Suprapubic skin (tissue), 4 donors: ENCODE data around the gene HSPA8. TPM values are rescaled to one million over a fixed set of nuclear protein-coding genes. Genes with fewer than 3 reads are reported as not detected.

Experiments
- DNase-seq, 2 donors: peaks; one replicate each; pipeline ENCODE4 v3.0.0-alpha.2; 2019; ENCODE audit warnings: low spot score in 2 of 2
- H3K27ac ChIP-seq: fragments of 200-600 bp; sonication (generic); one replicate; pipeline ENCODE4 v1.5.1; 2019
- H3K27me3 ChIP-seq: fragments of 200-600 bp; sonication (generic); one replicate; pipeline ENCODE4 v1.5.1; 2019
- H3K36me3 ChIP-seq: fragments of 200-600 bp; sonication (generic); one replicate; pipeline ENCODE4 v1.5.1; 2019
- H3K4me1 ChIP-seq: fragments of 200-600 bp; sonication (generic); one replicate; pipeline ENCODE4 v1.5.1; 2019
- H3K4me3 ChIP-seq: fragments of 200-600 bp; sonication (generic); one replicate; pipeline ENCODE4 v1.5.1; 2019; ENCODE audit warnings: mild to moderate bottlenecking
- H3K9me3 ChIP-seq: fragments of 200-600 bp; sonication (generic); one replicate; pipeline ENCODE4 v1.5.1; 2019
- CTCF ChIP-seq, 2 donors: fragments of 200-600 bp in 1 of 2; fragments of 450-650 bp in 1 of 2; sonication (generic) in 1 of 2; IDR thresholded peaks; one replicate each; pipeline ENCODE4 v1.5.1; 2016 to 2019; ENCODE audit warnings: antibody characterized with exemption in 2 of 2, mild to moderate bottlenecking in 1 of 2, moderate library complexity in 1 of 2
- EP300 ChIP-seq: sonication (generic); formaldehyde crosslinking; IDR thresholded peaks from one replicate; pipeline ENCODE4 v1.6.1; 2017; ENCODE audit warnings: antibody characterized with exemption
- POLR2A ChIP-seq, 2 donors: fragments of 450-650 bp; IDR thresholded peaks; one replicate each; pipeline ENCODE4 v1.6.1; 2017; ENCODE audit warnings: antibody characterized with exemption in 2 of 2, mild to moderate bottlenecking in 2 of 2, moderate library complexity in 2 of 2
- POLR2AphosphoS5 ChIP-seq, 3 donors: sonication (generic); formaldehyde crosslinking; IDR thresholded peaks; one replicate each; pipeline ENCODE4 v1.6.1; 2017; ENCODE audit warnings: antibody characterized with exemption in 3 of 3
- WGBS: methylation state at CpG from one replicate; pipeline ENCODE4 v1.1.5; 2018; 5-methylcytosine and 5-hydroxymethylcytosine counted together
- total RNA-seq, 4 donors: library from RNA; depleted of rRNA; stranded (reverse); fragments of >200 nt; gene quantifications; one replicate each; pipeline ENCODE4 v1.1.0, GENCODE V29; 2016

HSPA8 gene
- total RNA-seq, 4 donors from 2014 or later = 212 to 708 (median 560) TPM

DNA sequence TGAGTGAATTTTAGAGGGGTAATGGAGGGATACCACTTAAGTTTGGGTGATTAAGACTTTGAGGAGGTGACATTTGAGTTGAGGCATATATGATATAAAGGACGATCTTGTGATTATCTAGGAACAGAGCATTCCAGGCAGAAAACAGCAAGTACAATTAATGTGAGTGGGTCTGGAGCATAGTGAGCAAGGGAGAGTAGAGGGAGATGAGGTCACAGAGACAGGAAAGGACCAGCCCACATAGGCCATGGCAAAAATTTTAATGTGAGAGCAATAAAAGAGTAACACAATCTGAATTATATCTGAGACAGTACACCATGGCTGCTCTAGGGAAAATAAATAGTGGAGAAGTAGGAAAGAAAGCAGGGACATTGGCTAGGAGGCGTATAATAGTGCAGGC lies 14.5 kb upstream of the HSPA8 start:
- WGBS = 85% methylated on average over 2 of the region's 2 CpGs
- H3K27ac ChIP-seq = no peak overlapping the region
- no peaks in the 10 kb centered on the region for H3K9me3 ChIP-seq
- no peaks in the 10 kb centered on the region for H3K27me3 ChIP-seq
- H3K36me3 ChIP-seq = peaks cover 11% of the 10 kb centered on the region
- H3K4me3 ChIP-seq = no peak overlapping the region
- TF ChIP-seq CTCF (IDR thresholded peaks at IDR 0.05) (no peak), EP300 (no peak), POLR2A (IDR thresholded peaks at IDR 0.05) (no peak), POLR2AphosphoS5 (IDR thresholded peaks at IDR 0.05) (no peak)
- no peaks in the 10 kb centered on the region for H3K4me1 ChIP-seq
- DNase-seq = no peak

- DNase-seq = no peak
- Histone ChIP-seq H3K27me3 (no peaks in the 10 kb centered on the region), H3K27ac (no peak overlapping the region), H3K9me3 (no peaks in the 10 kb centered on the region), H3K4me1 (no peaks in the 10 kb centered on the region), H3K36me3 (peaks cover 11% of the 10 kb centered on the region), H3K4me3 (no peak overlapping the region)
- 93% methylated on average over 14 of the region's 14 CpGs for WGBS
- TF ChIP-seq EP300 (no peak), POLR2A (IDR thresholded peaks at IDR 0.05) (no peak), CTCF (IDR thresholded peaks at IDR 0.05) (no peak), POLR2AphosphoS5 (IDR thresholded peaks at IDR 0.05) (no peak)
These were observed 11.6 kb upstream of the HSPA8 start for GRCh38 chr11:123073343-123074057.

GRCh38 chr11:123072762-123073161 lies 10.8 kb upstream of the HSPA8 start:
- H3K4me3 ChIP-seq = no peak overlapping the region
- H3K27ac ChIP-seq = no peak overlapping the region
- H3K36me3 ChIP-seq = peaks cover 11% of the 10 kb centered on the region
- TF ChIP-seq CTCF (IDR thresholded peaks at IDR 0.05) (no peak), EP300 (no peak), POLR2AphosphoS5 (IDR thresholded peaks at IDR 0.05) (no peak)
- peaks cover 4% of the 10 kb centered on the region for H3K4me1 ChIP-seq
- no peak for DNase-seq
- H3K27me3 ChIP-seq = no peaks in the 10 kb centered on the region
- no peaks in the 10 kb centered on the region for H3K9me3 ChIP-seq

DNA sequence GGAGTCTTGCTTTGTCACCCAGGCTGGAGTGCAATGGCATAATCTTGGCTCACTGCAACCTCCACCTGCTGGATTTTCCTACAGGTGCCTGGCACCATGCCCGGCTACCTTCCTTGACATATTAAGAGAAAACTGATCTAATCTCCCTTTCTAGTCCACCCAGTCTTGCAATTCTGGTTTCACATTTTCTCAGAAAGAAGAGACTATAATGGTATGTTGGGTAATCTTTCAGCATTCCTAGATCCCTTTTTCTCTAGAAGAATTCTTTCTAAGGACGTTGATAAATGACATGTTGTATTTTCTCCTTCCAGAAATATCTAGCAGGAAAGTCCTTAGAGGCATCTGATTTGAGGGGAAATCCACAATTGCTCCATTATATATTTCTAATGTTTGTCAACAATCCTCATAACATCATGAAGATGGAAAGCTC lies 10.4 kb upstream of the HSPA8 start:
- H3K27me3 ChIP-seq = no peaks in the 10 kb centered on the region
- no peaks in the 10 kb centered on the region for H3K9me3 ChIP-seq
- H3K4me3 ChIP-seq = no peak overlapping the region
- DNase-seq = no peak
- peaks cover 4% of the 10 kb centered on the region for H3K4me1 ChIP-seq
- WGBS = 40% methylated on average over 2 of the region's 2 CpGs
- peaks cover 11% of the 10 kb centered on the region for H3K36me3 ChIP-seq
- TF ChIP-seq POLR2A (IDR thresholded peaks at IDR 0.05) (no peak), POLR2AphosphoS5 (IDR thresholded peaks at IDR 0.05) (no peak), EP300 (no peak), CTCF (IDR thresholded peaks at IDR 0.05) (no peak)
- no peak overlapping the region for H3K27ac ChIP-seq

DNA sequence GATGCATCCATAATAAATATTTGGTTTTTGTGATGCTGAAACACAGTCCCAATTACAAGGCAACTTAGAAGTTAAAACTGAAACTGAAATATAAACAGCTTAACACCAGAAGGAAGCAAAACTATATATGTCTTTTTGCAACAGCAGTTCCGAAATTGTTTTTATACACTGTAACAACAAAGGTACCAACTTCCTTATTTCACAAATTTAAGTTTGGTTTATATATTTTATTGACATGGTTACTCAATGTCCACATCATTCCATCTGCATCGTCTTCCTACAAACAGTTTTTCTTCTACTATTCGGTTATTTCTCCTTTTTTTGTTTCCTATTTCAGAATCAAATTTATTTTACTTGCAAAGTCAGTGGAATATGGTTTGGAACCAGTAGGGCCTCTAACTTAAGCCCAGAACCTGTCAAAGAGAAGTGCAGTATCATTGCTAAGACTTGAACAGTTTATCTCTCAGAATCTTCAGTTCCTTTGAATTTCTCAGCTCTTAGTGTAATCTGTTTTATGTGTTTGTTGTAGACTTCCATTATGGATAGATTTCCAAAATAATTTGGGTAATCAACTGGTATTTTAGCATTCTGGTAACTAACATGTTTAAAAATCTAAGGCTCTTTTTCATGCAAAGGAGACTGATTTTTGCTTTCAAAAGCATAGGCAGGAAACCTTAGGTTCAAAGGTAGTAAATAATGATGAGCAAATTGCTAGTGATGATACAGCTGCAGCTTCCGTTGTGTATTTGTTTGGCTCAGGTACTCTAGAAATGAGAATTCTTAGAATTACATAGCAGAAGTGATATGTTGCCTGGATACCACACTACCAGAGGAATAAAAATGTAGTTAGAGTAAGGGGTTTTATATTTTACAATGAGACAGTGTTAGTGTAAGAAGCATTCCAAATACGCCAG lies 8.2 kb upstream of the HSPA8 start:
- peaks cover 11% of the 10 kb centered on the region for H3K36me3 ChIP-seq
- peak overlapping the region; percentile 16 for H3K4me3 ChIP-seq
- H3K27ac ChIP-seq = no peak overlapping the region
- peaks cover 4% of the 10 kb centered on the region for H3K4me1 ChIP-seq
- H3K9me3 ChIP-seq = no peaks in the 10 kb centered on the region
- TF ChIP-seq POLR2AphosphoS5 (IDR thresholded peaks at IDR 0.05) = no peak
- TF ChIP-seq POLR2A (IDR thresholded peaks at IDR 0.05) = no peak
- TF ChIP-seq CTCF (IDR thresholded peaks at IDR 0.05) = no peak
- TF ChIP-seq EP300 = no peak
- no peaks in the 10 kb centered on the region for H3K27me3 ChIP-seq
- no peak for DNase-seq
- 72% methylated on average over 5 of the region's 5 CpGs for WGBS
